Motor neuron (in vitro differentiated cells): Measurements from ENCODE around the gene LRRC74A. TPM values are rescaled to one million over a fixed set of nuclear protein-coding genes. Genes with fewer than 3 reads are reported as not detected.

ENCODE experiments used
- ATAC-seq, 8 experiments: fragments of 200-7000 bp; cut with Tn5 transposase; replicated peaks in 6 of 8; 2 replicates each; pipeline ENCODE4 v1.8.0; 2021; ENCODE audit warnings: mild to moderate bottlenecking in 8 of 8, moderate library complexity in 8 of 8
- H3K27ac ChIP-seq, 2 donors: fragments of 250-450 bp; sonication (Bioruptor Pico); 2 replicates each; pipeline ENCODE4 v1.9.0; 2021; ENCODE audit warnings: antibody characterized with exemption in 2 of 2, mild to moderate bottlenecking in 2 of 2, moderate library complexity in 1 of 2
- H3K4me1 ChIP-seq, 2 donors: fragments of 250-450 bp; sonication (Bioruptor Pico); replicated peaks in 1 of 2; 2 replicates each; pipeline ENCODE4 v1.6.1; 2021; ENCODE audit warnings: antibody characterized with exemption in 2 of 2, mild to moderate bottlenecking in 2 of 2, moderate library complexity in 1 of 2
- H3K4me3 ChIP-seq, 5 donors: fragments of 250-450 bp; sonication (Bioruptor Pico); 2 replicates each; pipeline ENCODE4 v1.9.0; 2021; ENCODE audit warnings: antibody characterized with exemption in 5 of 5, mild to moderate bottlenecking in 5 of 5, moderate library complexity in 4 of 5
- WGBS, 10 experiments: fragments of 450-650 bp; shearing (Covaris generic); methylation state at CpG; one replicate each; pipeline ENCODE4 v1.0.0; 2022; 5-methylcytosine and 5-hydroxymethylcytosine counted together
- in situ Hi-C, 9 experiments: fragments of 400-800 bp; cut with MboI; loops; one replicate each; pipeline ENCODE4 v1.15.0; 2021; ENCODE audit warnings: low sequenced_read_pairs in 9 of 9, low pct_unique_long_range_greater_than_20kb in 2 of 9; ENCODE audit not compliant: unreplicated experiment in 9 of 9
- total RNA-seq, 8 experiments: library from RNA; unstranded; fragments of 300-600 nt; gene quantifications; 2 replicates each; pipeline versions ENCODE4 v1.2.3 to v1.2.4, GENCODE V29; 2022

Gene LRRC74A
- total RNA-seq, 8 experiments from 2014 or later: 0.38 to 0.80 TPM; not detected in 6

DNA sequence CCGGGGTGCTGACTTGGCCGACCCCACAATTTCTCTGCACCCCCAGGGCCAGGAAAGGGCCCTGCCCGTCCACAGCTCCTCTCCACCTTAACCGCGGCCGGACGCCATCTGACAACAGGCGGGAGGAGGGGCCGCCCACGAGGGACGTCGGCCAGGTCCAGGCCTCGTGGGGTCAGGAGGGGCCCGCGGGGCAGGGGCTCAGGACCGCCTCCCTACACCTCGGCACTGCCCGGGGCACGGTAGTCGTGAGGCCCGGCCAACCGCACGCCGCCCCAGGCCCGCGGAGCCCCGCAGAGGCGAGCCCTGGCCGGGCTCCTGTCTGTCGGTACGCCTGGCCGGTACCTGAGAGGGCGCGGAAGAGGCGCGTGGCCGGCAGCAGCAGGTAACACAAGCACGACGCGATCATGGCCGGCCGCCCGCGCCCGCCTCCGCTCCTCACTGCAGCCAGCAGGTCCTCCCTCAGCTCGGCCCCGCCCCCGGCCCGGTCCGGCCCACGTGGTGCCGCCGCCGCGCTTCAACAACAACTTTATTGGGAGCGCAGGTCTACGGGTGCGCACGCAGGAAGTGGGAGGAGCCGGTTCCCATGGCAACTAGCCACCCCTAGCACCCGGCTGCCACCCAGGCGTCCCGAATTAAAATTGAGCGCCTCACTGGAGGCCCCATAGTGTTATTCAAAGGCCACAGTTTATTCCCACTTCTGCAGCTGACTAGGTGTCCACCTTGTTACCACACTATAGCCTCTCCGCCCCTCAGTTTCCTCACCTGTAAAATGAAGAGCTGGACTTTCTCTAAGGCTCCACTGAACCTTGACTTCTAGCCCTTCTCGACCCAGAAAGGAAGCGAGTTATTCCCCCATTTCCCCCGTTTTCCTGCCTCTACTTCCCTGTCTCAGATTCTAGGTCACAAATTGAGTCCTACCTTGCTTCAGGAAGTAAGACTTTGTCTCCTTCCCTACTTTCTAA, 13.5 kb upstream of the LRRC74A start, which contains the start of gene ANGEL1:
Gene ANGEL1, minus strand, starts transcription at position 461 of the 962 bp plus-strand sequence. Its CDS starts 55 bp downstream, at position 406.
- in situ Hi-C loops: no loop called here

GRCh38 chr14:76814726-76815645, 11.2 kb upstream of the LRRC74A start:
- Histone ChIP-seq H3K4me1 (peaks cover 12 to 16% of the 10 kb centered on the region in 2 donors), H3K27ac (no peak overlapping the region), H3K4me3 (no peak overlapping the region)
- in situ Hi-C loops: no loop called here
- 10 to 87% (median 68%) methylated on average over 1 to 6 of the region's 7 CpGs; no CpG with 5 or more reads in 2 of the 10 experiments for WGBS, 10 experiments
- ATAC-seq: no peak

More for the DNA sequence above, 13.5 kb upstream of the LRRC74A start, which contains the start of gene ANGEL1:
- ATAC-seq: peak; percentile 82 to 94 (median 92)
- Histone ChIP-seq H3K27ac (peak within 1 kb of the TSS; percentile 84 to 86), H3K4me3 (peak within 1 kb of the TSS; percentile 75 to 86 (median 82)), H3K4me1 (peaks cover 12 to 17% of the 10 kb centered on the region in 2 donors)
- 0 to 100% (median 68%) methylated on average over 1 to 21 of the region's 69 CpGs; no CpG with 5 or more reads in 2 of the 10 experiments for WGBS, 10 experiments

GRCh38 chr14:76820700-76821099, 5.5 kb upstream of the LRRC74A start:
- ATAC-seq: no peak
- Histone ChIP-seq H3K4me1 (no peaks in the 10 kb centered on the region), H3K4me3 (no peak overlapping the region), H3K27ac (no peak overlapping the region)
- in situ Hi-C loops: no loop called here
- WGBS, 10 experiments: 0 to 94% (median 79%) methylated on average over 1 to 2 of the region's 2 CpGs; no CpG with 5 or more reads in 2 of the 10 experiments

DNA sequence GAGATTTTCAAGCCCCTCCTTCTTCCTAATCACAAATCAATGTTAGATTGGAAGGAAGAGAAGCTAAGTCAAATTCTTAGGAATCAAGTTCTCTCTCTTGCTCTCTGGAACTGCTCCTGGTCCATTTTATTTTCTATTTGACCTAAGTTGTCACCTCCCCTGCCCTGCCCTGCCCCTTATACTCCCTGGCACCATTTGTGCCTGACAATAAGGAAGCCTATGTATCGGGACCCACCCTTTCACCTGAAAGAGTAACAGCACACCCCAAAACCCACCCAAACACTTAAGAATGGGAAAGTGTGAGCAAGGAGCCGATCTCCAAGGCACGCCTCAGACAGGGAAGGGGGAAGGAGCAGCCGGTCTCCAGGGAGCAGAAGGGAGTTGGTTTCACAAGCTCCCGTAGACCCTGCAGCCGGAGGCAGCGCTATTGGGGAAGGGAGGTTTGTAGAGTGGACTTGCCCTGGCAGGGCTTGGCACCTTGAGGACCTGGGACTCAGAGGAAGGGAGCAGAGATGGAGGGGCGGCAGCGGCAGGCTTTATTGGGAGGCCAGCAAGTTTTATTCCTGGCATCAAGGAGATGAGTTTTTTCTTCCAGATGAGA, 1.6 kb downstream of the LRRC74A start:
- ATAC-seq: peak in 3 of 8 experiments; percentile 66 to 82 (median 70)
- 0 to 100% (median 80%) methylated on average over 1 to 7 of the region's 9 CpGs; no CpG with 5 or more reads in 3 of the 10 experiments for WGBS, 10 experiments
- Histone ChIP-seq H3K4me3 (no peak overlapping the region), H3K4me1 (peaks cover 27 to 32% of the 10 kb centered on the region in 2 donors), H3K27ac (no peak overlapping the region)
- in situ Hi-C loops: no loop called here

GRCh38 chr14:76828339-76829012, 2.3 kb downstream of the LRRC74A start:
- H3K4me1 ChIP-seq: peaks cover 27 to 32% of the 10 kb centered on the region in 2 donors
- no peak overlapping the region for H3K27ac ChIP-seq
- in situ Hi-C loops: no loop called here
- ATAC-seq: peak in 7 of 8 experiments; percentile 14 to 56 (median 38)
- WGBS, 10 experiments: 37 to 90% (median 60%) methylated on average over 1 to 10 of the region's 17 CpGs; no CpG with 5 or more reads in 1 of the 10 experiments
- no peak overlapping the region for H3K4me3 ChIP-seq

DNA sequence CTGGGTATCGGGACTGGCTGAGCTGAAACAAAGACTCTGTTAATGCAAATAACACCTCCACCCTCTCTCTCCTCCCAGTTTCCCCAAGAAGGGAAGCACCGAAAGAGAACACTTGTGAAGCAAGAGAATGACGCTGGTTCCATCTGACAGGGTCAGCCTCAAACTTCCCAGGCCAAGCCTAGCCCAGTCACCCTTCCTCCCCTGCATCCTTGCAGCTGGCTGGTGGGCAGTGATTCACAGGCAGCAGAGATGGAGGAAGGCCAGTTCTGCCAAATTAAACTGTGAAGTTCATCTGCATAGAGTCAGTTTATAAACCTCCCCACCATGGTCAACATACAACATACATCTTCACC, 2.8 kb downstream of the LRRC74A start:
- Histone ChIP-seq H3K4me3 (no peak overlapping the region), H3K27ac (no peak overlapping the region), H3K4me1 (peaks cover 29 to 34% of the 10 kb centered on the region in 2 donors)
- peak in 1 of 8 experiments; percentile 67 for ATAC-seq
- in situ Hi-C loops: no loop called here
- WGBS, 10 experiments: 31 to 83% (median 61%) methylated on average over 1 to 2 of the region's 3 CpGs; no CpG with 5 or more reads in 5 of the 10 experiments

GRCh38 chr14:76829650-76830421, 3.6 kb downstream of the LRRC74A start:
- peak in 5 of 8 experiments; percentile 24 to 73 (median 64) for ATAC-seq
- peak overlapping the region in 1 of 2 donors; percentile 34 for H3K27ac ChIP-seq
- in situ Hi-C loops: no loop called here
- peaks cover 38 to 40% of the 10 kb centered on the region in 2 donors for H3K4me1 ChIP-seq
- WGBS, 10 experiments: 0 to 80% (median 49%) methylated on average over 1 to 3 of the region's 7 CpGs; no CpG with 5 or more reads in 4 of the 10 experiments
- H3K4me3 ChIP-seq: no peak overlapping the region

DNA sequence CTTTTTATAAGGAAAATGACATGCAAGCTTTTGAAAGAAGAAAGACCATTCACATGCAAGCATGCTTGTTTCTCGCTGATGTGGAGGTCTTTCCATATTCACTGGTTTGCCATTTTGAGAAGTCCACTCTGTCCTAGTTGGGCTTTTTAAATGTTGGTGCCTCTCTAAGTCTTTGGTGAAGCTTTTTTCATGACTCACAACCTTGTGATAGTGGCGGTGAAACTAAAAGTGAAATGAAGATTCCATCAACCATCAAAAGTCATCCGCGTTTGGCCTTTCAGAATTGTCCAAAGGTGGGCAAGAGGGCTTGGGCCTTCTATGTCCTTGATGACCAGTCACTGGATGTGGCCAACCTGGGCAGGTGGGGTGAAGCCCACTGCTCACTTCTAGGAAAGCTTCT, 4.3 kb downstream of the LRRC74A start:
- Histone ChIP-seq H3K27ac (peak overlapping the region in 1 of 2 donors; percentile 34), H3K4me1 (peaks cover 40 to 43% of the 10 kb centered on the region in 2 donors), H3K4me3 (no peak overlapping the region)
- WGBS, 10 experiments: 52 to 100% (median 74%) methylated on average over 1 to 4 of the region's 4 CpGs; no CpG with 5 or more reads in 2 of the 10 experiments
- in situ Hi-C loops: no loop called here
- no peak for ATAC-seq

DNA sequence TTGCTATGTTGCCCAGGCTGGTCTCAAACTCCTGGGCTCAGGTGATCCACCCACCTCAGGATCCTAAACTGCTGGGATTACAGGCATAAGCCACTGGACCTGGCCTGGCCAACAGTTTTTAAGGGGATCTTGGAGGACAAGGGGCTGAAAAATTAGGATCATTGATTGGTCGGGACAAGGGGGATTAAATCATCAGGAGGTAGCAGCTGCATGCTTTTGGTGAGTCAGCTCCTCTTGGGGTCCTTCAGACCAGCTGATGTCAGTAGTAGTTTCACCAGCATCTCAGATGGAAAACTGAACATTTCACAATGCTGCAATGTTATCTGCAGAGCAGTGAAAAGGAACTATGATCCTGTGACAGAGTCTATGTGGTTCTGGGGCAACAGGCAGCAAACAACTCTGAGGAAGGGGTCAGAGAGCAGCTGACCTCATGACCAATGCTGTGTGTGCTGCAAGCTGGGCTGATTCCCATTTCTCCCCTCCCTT, 6.3 kb downstream of the LRRC74A start:
- no peak overlapping the region for H3K27ac ChIP-seq
- peaks cover 40 to 43% of the 10 kb centered on the region in 2 donors for H3K4me1 ChIP-seq
- in situ Hi-C loops: no loop called here
- ATAC-seq: no peak
- no peak overlapping the region for H3K4me3 ChIP-seq
- WGBS, 10 experiments: 86 to 100% methylated on average over 1 of the region's 1 CpG; no CpG with 5 or more reads in 8 of the 10 experiments

- H3K4me1 ChIP-seq: peaks cover 39 to 40% of the 10 kb centered on the region in 2 donors
- 40 to 100% (median 80%) methylated on average over 1 to 2 of the region's 2 CpGs; no CpG with 5 or more reads in 1 of the 10 experiments for WGBS, 10 experiments
- no peak overlapping the region for H3K27ac ChIP-seq
- H3K4me3 ChIP-seq: no peak overlapping the region
- in situ Hi-C loops: no loop called here
- no peak for ATAC-seq
Observed at GRCh38 chr14:76833011-76833410, 6.8 kb downstream of the LRRC74A start.

GRCh38 chr14:76834241-76834661, 8.0 kb downstream of the LRRC74A start:
- Histone ChIP-seq H3K4me3 (no peak overlapping the region), H3K27ac (no peak overlapping the region), H3K4me1 (peaks cover 27% of the 10 kb centered on the region in 2 donors)
- in situ Hi-C loops: no loop called here
- ATAC-seq: peak in 5 of 8 experiments; percentile 84 to 88 (median 85)
- 0 to 38% (median 9%) methylated on average over 1 to 7 of the region's 7 CpGs; no CpG with 5 or more reads in 1 of the 10 experiments for WGBS, 10 experiments
